ENCODE measurements around the gene TTC28.

DNA sequence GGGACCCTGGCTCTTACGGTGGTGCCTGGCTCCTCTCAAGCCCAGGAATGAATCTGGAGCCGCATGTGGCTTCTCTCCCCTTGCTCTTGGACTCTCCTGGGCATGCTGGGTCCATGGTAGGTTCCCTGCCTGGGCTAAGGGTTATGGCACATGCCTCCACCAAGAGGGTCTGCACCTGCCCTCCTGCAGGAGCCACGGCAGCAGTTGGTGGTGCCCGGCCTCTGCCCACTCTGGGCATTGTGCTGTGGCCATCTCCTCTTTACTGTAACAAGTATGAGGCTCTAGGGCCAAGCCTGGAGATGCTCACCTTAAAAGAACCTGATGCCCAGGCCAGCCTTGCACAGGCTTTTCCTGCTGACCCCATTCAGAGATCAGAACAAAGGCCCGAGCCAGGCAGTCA lies 656.6 kb downstream of the TTC28 start:
- TF ChIP-seq, protein P1, sequence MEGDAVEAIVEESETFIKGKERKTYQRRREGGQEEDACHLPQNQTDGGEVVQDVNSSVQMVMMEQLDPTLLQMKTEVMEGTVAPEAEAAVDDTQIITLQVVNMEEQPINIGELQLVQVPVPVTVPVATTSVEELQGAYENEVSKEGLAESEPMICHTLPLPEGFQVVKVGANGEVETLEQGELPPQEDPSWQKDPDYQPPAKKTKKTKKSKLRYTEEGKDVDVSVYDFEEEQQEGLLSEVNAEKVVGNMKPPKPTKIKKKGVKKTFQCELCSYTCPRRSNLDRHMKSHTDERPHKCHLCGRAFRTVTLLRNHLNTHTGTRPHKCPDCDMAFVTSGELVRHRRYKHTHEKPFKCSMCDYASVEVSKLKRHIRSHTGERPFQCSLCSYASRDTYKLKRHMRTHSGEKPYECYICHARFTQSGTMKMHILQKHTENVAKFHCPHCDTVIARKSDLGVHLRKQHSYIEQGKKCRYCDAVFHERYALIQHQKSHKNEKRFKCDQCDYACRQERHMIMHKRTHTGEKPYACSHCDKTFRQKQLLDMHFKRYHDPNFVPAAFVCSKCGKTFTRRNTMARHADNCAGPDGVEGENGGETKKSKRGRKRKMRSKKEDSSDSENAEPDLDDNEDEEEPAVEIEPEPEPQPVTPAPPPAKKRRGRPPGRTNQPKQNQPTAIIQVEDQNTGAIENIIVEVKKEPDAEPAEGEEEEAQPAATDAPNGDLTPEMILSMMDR (IDR thresholded peaks at IDR 0.05; ENCODE audit: insufficient read depth, low read depth, low read length): no peak
- no peak for TF ChIP-seq EZH2 (IDR thresholded peaks at IDR 0.05; ENCODE audit: insufficient read depth, low read length)
